Embryonic facial prominence (tissue), 1 donor: ENCODE results near the gene ZNF674.
"Not testable (repeated sequence)": the region's sequence is repeated elsewhere in the genome, so short reads cannot be mapped to it uniquely, and the experiment has no call there.

Experiments
- DNase-seq: peaks from one replicate; pipeline ENCODE4 v3.0.0-alpha.2; 2016; ENCODE audit errors: extremely low spot score

ZNF674 gene

GRCh38 chrX:46569621-46570020 is 24.4 kb upstream of the ZNF674 start:
- no peak for DNase-seq

GRCh38 chrX:46567388-46567787 is 22.2 kb upstream of the ZNF674 start:
- no peak for DNase-seq

- no peak for DNase-seq
Observed at GRCh38 chrX:46561824-46562657, 16.8 kb upstream of the ZNF674 start.

GRCh38 chrX:46559062-46559461 is 13.8 kb upstream of the ZNF674 start:
- no peak for DNase-seq

GRCh38 chrX:46554942-46555341 is 9.7 kb upstream of the ZNF674 start:
- no peak for DNase-seq

- DNase-seq: no peak
Observed at GRCh38 chrX:46553935-46554334, 8.7 kb upstream of the ZNF674 start.

GRCh38 chrX:46551494-46552128 is 6.4 kb upstream of the ZNF674 start:
- no peak for DNase-seq

GRCh38 chrX:46549914-46550313 is 4.7 kb upstream of the ZNF674 start:
- no peak for DNase-seq

GRCh38 chrX:46547857-46548256 is 2.6 kb upstream of the ZNF674 start:
- no peak for DNase-seq

GRCh38 chrX:46544527-46544926 is 694 bp downstream of the ZNF674 start:
- not testable (repeated sequence) for DNase-seq

- no peak for DNase-seq
Observed at GRCh38 chrX:46543441-46543840, 1.8 kb downstream of the ZNF674 start.

GRCh38 chrX:46531442-46531841 is 13.8 kb downstream of the ZNF674 start:
- DNase-seq: no peak

- DNase-seq: not testable (repeated sequence)
Observed at GRCh38 chrX:46530404-46530908, 14.8 kb downstream of the ZNF674 start.

GRCh38 chrX:46529740-46530403 is 15.3 kb downstream of the ZNF674 start:
- DNase-seq: not testable (repeated sequence)

GRCh38 chrX:46528640-46529039 is 16.6 kb downstream of the ZNF674 start:
- DNase-seq: not testable (repeated sequence)

GRCh38 chrX:46506076-46506475 is 39.1 kb downstream of the ZNF674 start:
- no peak for DNase-seq

- DNase-seq: no peak
Observed at GRCh38 chrX:46502848-46503247, 42.4 kb downstream of the ZNF674 start.

- DNase-seq: no peak
Observed at GRCh38 chrX:46500054-46500453, 45.2 kb downstream of the ZNF674 start.

GRCh38 chrX:46488712-46489111 is 56.5 kb downstream of the ZNF674 start:
- DNase-seq: no peak

GRCh38 chrX:46485897-46486296 is 59.3 kb downstream of the ZNF674 start:
- DNase-seq: no peak

- not testable (repeated sequence) for DNase-seq
Observed at GRCh38 chrX:46478634-46479033, 66.6 kb downstream of the ZNF674 start.

GRCh38 chrX:46477435-46477834 is 67.8 kb downstream of the ZNF674 start:
- no peak for DNase-seq
